PC-3 (cell line): ENCODE results near the gene PSRC1. TPM values are rescaled to one million over a fixed set of nuclear protein-coding genes. Genes with fewer than 3 reads are reported as not detected.

ENCODE experiments used
- ATAC-seq: fragments of 200-7000 bp; cut with Tn5 transposase; 2 replicates; pipeline ENCODE4 v1.9.1; 2020; ENCODE audit warnings: mild to moderate bottlenecking, moderate library complexity
- BruUV-seq: library from RNA; stranded (reverse); fragments of 400-500 nt; replicated peaks from 2 replicates; lab custom pipeline; 2021; lab: Mats Ljungman, UMichigan
- CTCF ChIA-PET: fragments of 300-600 bp; sonication (Branson Sonifier 250); formaldehyde crosslinking; loops from one replicate; lab custom pipeline; 2022; ENCODE audit warnings: antibody characterized with exemption; lab: Charles Lee
- POLR2A ChIA-PET: fragments of 300-600 bp; sonication (Branson Sonifier 250); formaldehyde crosslinking; loops from one replicate; lab custom pipeline; 2022; ENCODE audit warnings: antibody characterized with exemption; ENCODE audit not compliant: unreplicated experiment; lab: Charles Lee
- DNase-seq: peaks from one replicate; pipeline ENCODE4 v3.0.0-alpha.2; 2015
- H2AFZ ChIP-seq: fragments of 300-600 bp; sonication (generic); 2 replicates; pipeline ENCODE4 v1.6.0; 2016; ENCODE audit warnings: antibody characterized with exemption, low read length
- H3F3A ChIP-seq: fragments of 300-600 bp; sonication (generic); one replicate; pipeline ENCODE4 v1.6.0; 2017; ENCODE audit warnings: antibody characterized with exemption, low read length, control low read depth, mild to moderate bottlenecking; ENCODE audit not compliant: unreplicated experiment
- H3K27ac ChIP-seq: fragments of 300-600 bp; sonication (generic); 2 replicates; pipeline ENCODE4 v1.5.1; 2016; ENCODE audit warnings: mild to moderate bottlenecking, low read length
- H3K27me3 ChIP-seq: fragments of 300-600 bp; sonication (generic); 2 replicates; pipeline ENCODE4 v1.6.1; 2016; ENCODE audit warnings: low read length, mixed read lengths
- H3K36me3 ChIP-seq: fragments of 300-600 bp; sonication (generic); 2 replicates; pipeline ENCODE4 v1.6.1; 2016; ENCODE audit warnings: low read depth, mixed run types, low read length, mixed read lengths
- H3K4me1 ChIP-seq: fragments of 300-600 bp; sonication (generic); 2 replicates; pipeline ENCODE4 v1.5.1; 2016; ENCODE audit warnings: low read length; ENCODE audit not compliant: insufficient read depth
- H3K4me2 ChIP-seq: fragments of 300-600 bp; sonication (generic); 2 replicates; pipeline ENCODE4 v1.6.0; 2016; ENCODE audit warnings: low read length
- H3K4me3 ChIP-seq: fragments of 300-600 bp; sonication (generic); 2 replicates; pipeline ENCODE4 v1.5.1; 2016; ENCODE audit warnings: mild to moderate bottlenecking, low read length, mixed read lengths
- H3K79me2 ChIP-seq: fragments of 300-600 bp; sonication (generic); 2 replicates; pipeline ENCODE4 v1.6.1; 2017; ENCODE audit warnings: low read length, mixed read lengths
- H3K9ac ChIP-seq: fragments of 300-600 bp; sonication (generic); 2 replicates; pipeline ENCODE4 v1.6.0; 2016; ENCODE audit warnings: mild to moderate bottlenecking, low read length
- H3K9me2 ChIP-seq: fragments of 300-600 bp; sonication (generic); replicated peaks from 2 replicates; pipeline ENCODE4 v1.6.1; 2016; ENCODE audit warnings: mixed run types, low read length, mixed read lengths
- H3K9me3 ChIP-seq: fragments of 300-600 bp; sonication (generic); 2 replicates; pipeline ENCODE4 v1.6.1; 2016; ENCODE audit warnings: low read length, mixed read lengths
- H4K20me1 ChIP-seq: fragments of 300-600 bp; sonication (generic); 2 replicates; pipeline ENCODE4 v1.6.1; 2016; ENCODE audit warnings: low read length, mixed read lengths
- EZH2 ChIP-seq: fragments of 300-600 bp; sonication (generic); IDR thresholded peaks from one replicate; pipeline ENCODE4 v1.6.1; 2017; ENCODE audit warnings: antibody characterized with exemption, mild to moderate bottlenecking, low read length; ENCODE audit not compliant: unreplicated experiment
- EZH2phosphoT487 ChIP-seq: fragments of 300-600 bp; sonication (generic); IDR thresholded peaks from 2 replicates; pipeline ENCODE4 v1.6.1; 2018; ENCODE audit warnings: mild to moderate bottlenecking, antibody characterized with exemption, low read length, borderline replicate concordance
- intact Hi-C: fragments of 100-400 bp; cut with micrococcal nuclease; formaldehyde crosslinking; loops from 2 replicates; pipeline ENCODE4 v1.9.0; 2023
- total RNA-seq: library from RNA; depleted of rRNA; stranded (reverse); fragments of >200 nt; gene quantifications from 2 replicates; pipeline ENCODE4 v1.2.3, GENCODE V29; 2014
- TF ChIP-seq, protein P1 (sequence below): fragments of 300-600 bp; sonication (generic); conservative IDR thresholded peaks from 2 replicates; pipeline ENCODE4 v1.5.1; 2017; ENCODE audit warnings: antibody characterized with exemption, low read depth, mild to moderate bottlenecking, low read length

The PSRC1 gene
- total RNA-seq, 1 experiment from 2014 or later, result 33.8 TPM

DNA sequence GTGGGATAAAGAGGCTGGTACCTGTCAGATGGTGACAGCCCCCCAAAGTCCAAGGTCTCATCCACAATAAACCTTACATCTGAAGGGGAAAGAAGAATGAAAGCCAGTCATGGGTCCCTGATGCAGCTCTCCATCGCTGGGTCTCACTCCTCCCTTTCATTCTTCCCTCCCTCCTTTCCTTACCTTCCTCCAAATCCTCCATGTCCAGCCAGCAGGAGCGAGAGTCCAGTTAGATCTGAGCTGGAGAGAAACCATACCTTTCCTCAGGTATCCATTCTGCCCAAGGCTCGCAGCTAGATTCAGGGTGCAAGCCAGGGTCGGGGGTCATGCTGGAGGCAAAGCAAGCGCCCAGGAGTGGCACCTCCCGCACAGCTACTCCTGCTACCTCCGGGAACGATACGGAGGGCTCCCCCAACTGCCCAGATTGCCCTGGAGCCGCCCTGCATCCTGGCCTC, 421 bp downstream of the PSRC1 start:
- ChIA-PET CTCF (interaction anchor here (0.5 to 1.0 kb wide), 3 partner anchors 109 to 145 kb away, joined by 3 to 4 read pairs (median 3); no protein-coding TSS in a partner anchor), POLR2A (interaction anchor here (0.7 to 1.0 kb wide), 2 partner anchors 8 to 143 kb away, joined by 3 to 6 read pairs; no protein-coding TSS in a partner anchor)
- H3K9me3 ChIP-seq, result no peaks in the 10 kb centered on the region
- TF ChIP-seq, protein P1, sequence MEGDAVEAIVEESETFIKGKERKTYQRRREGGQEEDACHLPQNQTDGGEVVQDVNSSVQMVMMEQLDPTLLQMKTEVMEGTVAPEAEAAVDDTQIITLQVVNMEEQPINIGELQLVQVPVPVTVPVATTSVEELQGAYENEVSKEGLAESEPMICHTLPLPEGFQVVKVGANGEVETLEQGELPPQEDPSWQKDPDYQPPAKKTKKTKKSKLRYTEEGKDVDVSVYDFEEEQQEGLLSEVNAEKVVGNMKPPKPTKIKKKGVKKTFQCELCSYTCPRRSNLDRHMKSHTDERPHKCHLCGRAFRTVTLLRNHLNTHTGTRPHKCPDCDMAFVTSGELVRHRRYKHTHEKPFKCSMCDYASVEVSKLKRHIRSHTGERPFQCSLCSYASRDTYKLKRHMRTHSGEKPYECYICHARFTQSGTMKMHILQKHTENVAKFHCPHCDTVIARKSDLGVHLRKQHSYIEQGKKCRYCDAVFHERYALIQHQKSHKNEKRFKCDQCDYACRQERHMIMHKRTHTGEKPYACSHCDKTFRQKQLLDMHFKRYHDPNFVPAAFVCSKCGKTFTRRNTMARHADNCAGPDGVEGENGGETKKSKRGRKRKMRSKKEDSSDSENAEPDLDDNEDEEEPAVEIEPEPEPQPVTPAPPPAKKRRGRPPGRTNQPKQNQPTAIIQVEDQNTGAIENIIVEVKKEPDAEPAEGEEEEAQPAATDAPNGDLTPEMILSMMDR, result no peak
- no peak for TF ChIP-seq EZH2
- TF ChIP-seq EZH2phosphoT487, result no peak
- peak overlapping the region; percentile 89 for H3K4me3 ChIP-seq
- no peaks in the 10 kb centered on the region for H3K27me3 ChIP-seq
- H3K4me1 ChIP-seq, result peaks cover 29% of the 10 kb centered on the region
- BruUV-seq, result TSS peak; percentile 60
- peaks cover 11% of the 10 kb centered on the region for H3K36me3 ChIP-seq
- no peaks in the 10 kb centered on the region for H3F3A ChIP-seq
- intact Hi-C loops, result no loop called here
- peak overlapping the region; percentile 96 for H2AFZ ChIP-seq
- H3K9me2 ChIP-seq, result no peaks in the 10 kb centered on the region
- no peaks in the 10 kb centered on the region for H4K20me1 ChIP-seq
- no peak overlapping the region for H3K27ac ChIP-seq
- ATAC-seq (peak; percentile 34), DNase-seq (no peak)
- peaks cover 35% of the 10 kb centered on the region for H3K79me2 ChIP-seq
- H3K9ac ChIP-seq, result peak overlapping the region; percentile 77
- H3K4me2 ChIP-seq, result peak overlapping the region; percentile 89

DNA sequence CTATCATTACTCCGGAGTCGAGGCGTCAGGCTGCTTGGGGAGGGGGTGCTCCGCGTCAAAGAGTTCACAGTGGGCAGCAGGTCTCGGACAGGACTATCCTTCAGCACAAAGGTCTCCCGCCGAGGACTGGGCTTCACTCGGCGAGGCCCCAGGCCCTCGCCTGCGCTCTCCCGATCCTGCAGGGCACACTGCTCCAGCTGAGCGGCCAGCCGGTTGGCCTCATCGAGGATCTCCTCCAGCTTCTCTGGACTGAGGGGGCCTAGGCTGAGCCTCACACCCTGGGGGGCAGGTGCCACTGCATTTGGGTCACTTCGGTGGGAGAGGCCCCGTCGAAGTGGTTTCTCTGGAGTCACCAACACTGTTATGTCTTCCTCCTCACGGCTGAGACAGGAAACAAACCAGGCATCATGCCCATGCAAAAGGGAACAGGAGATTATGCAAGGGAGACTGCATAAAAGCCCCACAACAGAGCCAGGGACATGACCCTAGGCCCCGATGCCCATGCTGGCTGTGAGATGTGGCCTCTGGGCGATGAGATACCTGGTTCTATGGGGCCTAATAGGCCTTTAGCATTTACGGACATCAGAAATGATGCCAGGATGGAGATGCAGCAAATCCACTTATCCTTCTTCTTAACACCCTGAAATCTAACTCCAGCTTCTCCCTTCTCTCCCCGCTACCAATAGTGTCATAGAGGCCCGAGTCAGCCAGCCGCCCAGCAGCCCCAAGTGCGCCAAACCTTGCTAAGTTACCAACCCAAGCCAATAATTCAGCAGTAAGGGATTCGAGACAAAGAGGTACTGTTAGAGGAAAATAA, 1.1 kb downstream of the PSRC1 start:
- ChIA-PET POLR2A (no interaction called here), CTCF (interaction anchor here (0.5 kb wide), 1 partner anchor 110 kb away, joined by 3 read pairs; no protein-coding TSS in a partner anchor)
- Histone ChIP-seq H3K27ac (no peak overlapping the region), H3K9me2 (no peaks in the 10 kb centered on the region), H3K4me2 (peak overlapping the region; percentile 89), H2AFZ (peak overlapping the region; percentile 96; the same call in 1 of the 2 replicates), H3K36me3 (peaks cover 11% of the 10 kb centered on the region), H3F3A (no peaks in the 10 kb centered on the region), H3K9ac (peak overlapping the region; percentile 77; the same call in 1 of the 2 replicates), H3K4me1 (peaks cover 35% of the 10 kb centered on the region), H4K20me1 (no peaks in the 10 kb centered on the region), H3K27me3 (no peaks in the 10 kb centered on the region), H3K4me3 (peak overlapping the region; percentile 89), H3K9me3 (no peaks in the 10 kb centered on the region), H3K79me2 (peaks cover 35% of the 10 kb centered on the region)
- DNase-seq (no peak), ATAC-seq (no peak)
- intact Hi-C loops, result no loop called here
- BruUV-seq, result no TSS peak
- TF ChIP-seq EZH2phosphoT487, result no peak
- TF ChIP-seq, protein P1, result no peak
- no peak for TF ChIP-seq EZH2
